Measurements from ENCODE around the gene PLCD4.

GRCh38 chr2:218658671-218659257 lies 51.1 kb downstream of the PLCD4 start:
- no peak for TF ChIP-seq JUN (IDR thresholded peaks at IDR 0.05; ENCODE audit: low read depth, low read length)
- TF ChIP-seq CTCF (IDR thresholded peaks at IDR 0.05; ENCODE audit: control extremely low read depth in 1 of 3, insufficient read depth in 1 of 3, low read depth in 1 of 3, low read length in 3 of 3) = peak; percentile 57 to 67 (median 66)
- TF ChIP-seq MAX (IDR thresholded peaks at IDR 0.05) = peak; percentile 67
- TF ChIP-seq EP300 (IDR thresholded peaks at IDR 0.05; ENCODE audit: borderline replicate concordance in 1 of 2, low read depth in 2 of 2, low read length in 2 of 2) = no peak
